ENCODE data around the gene C2CD3.

The C2CD3 gene

DNA sequence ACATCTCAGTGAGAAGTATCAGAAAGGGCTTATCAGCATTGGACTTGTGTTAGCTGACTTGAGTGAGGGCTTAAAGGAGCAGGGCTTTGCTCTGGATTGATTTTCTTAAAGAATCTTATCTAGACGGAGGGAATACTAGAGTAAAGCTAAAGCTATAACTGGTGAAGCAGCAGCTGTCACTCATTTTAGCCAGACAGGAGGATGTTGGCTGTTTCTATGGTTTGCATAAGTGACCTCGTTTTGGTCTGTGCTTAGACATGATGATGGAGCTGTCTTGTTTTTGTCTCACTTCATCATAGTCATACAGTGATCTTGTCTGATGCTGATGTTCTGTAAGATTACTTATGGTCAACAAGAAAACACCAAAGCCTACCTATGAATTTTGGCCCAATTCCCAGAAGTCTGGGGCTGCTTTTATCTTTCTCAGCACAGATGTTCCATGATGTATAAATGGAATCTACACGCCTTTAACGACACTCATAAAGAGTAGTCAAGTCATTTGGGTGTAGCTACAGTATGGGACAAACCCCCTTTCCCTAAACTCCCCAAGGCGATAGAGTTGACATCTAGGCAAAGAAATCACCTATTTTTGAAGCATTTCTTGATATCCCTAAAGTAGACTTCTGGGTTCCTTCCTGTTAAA, 84.4 kb downstream of the C2CD3 start:
- no peak for TF ChIP-seq TAF1 (IDR thresholded peaks at IDR 0.05; ENCODE audit: borderline replicate concordance, insufficient read depth, low read length)
- no peak for TF ChIP-seq POLR2AphosphoS5 (IDR thresholded peaks at IDR 0.05; ENCODE audit: low read depth, low read length)

DNA sequence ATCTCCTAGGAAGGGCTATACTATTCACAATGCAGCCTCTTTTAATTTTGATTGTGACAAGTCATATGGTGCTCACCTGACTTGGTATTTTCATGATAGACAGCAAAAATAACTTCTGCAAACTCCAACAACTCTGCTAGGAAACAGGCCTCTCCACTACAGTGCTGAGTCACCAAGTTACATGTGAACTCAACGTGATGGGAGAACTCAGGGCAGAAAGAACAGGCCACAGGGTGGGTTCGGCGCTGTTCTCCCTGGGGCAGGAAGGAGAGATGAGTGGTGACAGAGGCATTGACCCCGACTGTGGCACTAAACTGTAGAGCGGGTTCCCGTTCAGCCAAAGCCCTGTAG, 85.3 kb downstream of the C2CD3 start:
- no peak for TF ChIP-seq SIN3A (IDR thresholded peaks at IDR 0.05; ENCODE audit: borderline replicate concordance, insufficient read depth, low read length)
- TF ChIP-seq, protein P1, sequence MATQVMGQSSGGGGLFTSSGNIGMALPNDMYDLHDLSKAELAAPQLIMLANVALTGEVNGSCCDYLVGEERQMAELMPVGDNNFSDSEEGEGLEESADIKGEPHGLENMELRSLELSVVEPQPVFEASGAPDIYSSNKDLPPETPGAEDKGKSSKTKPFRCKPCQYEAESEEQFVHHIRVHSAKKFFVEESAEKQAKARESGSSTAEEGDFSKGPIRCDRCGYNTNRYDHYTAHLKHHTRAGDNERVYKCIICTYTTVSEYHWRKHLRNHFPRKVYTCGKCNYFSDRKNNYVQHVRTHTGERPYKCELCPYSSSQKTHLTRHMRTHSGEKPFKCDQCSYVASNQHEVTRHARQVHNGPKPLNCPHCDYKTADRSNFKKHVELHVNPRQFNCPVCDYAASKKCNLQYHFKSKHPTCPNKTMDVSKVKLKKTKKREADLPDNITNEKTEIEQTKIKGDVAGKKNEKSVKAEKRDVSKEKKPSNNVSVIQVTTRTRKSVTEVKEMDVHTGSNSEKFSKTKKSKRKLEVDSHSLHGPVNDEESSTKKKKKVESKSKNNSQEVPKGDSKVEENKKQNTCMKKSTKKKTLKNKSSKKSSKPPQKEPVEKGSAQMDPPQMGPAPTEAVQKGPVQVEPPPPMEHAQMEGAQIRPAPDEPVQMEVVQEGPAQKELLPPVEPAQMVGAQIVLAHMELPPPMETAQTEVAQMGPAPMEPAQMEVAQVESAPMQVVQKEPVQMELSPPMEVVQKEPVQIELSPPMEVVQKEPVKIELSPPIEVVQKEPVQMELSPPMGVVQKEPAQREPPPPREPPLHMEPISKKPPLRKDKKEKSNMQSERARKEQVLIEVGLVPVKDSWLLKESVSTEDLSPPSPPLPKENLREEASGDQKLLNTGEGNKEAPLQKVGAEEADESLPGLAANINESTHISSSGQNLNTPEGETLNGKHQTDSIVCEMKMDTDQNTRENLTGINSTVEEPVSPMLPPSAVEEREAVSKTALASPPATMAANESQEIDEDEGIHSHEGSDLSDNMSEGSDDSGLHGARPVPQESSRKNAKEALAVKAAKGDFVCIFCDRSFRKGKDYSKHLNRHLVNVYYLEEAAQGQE (IDR thresholded peaks at IDR 0.05; ENCODE audit: insufficient read depth in 1 of 2, low read depth in 2 of 2, low read length in 2 of 2) = no peak

DNA sequence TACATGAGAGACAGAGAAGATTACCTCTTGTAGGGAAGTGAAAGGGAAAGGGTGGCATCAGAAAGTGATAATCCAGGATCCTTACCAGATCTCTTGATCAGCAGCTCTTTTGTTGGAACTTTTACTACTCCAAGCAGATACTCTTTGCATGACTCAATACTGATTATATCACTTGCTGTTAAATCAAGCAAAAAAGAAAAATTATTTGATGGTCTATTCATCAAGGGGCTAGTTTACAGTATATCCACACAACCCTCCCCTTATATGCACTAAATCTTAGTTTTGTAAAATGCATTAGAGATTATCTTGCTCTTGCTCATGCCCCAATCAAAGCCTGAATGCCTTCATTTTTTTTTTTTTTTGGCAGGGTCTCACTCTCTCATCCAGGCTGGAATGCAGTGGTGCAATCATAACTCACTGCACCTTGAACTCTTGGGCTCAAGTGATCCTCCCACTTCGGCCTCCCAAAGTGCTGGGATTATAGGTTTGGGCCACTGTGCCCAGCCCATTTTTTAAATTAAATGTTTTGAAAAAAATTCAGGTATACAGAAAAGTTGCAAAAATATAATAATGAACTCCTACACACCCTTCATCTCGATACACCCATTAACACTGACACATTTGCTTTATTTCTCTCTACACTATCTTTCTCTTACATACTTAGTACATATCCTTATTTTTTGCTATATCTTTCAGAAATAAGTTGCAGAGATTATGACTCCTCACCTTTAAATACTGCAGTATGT, 85.8 kb downstream of the C2CD3 start:
- TF ChIP-seq, protein P1 (IDR thresholded peaks at IDR 0.05; ENCODE audit: insufficient read depth in 1 of 2, low read depth in 2 of 2, low read length in 2 of 2) = no peak
- TF ChIP-seq FOXP2 (optimal IDR thresholded peaks at IDR 0.05; ENCODE audit: borderline replicate concordance, extremely low read depth, extremely low read length, insufficient read depth) (no peak), POLR2AphosphoS5 (IDR thresholded peaks at IDR 0.05; ENCODE audit: low read depth, low read length) (no peak), TAF1 (IDR thresholded peaks at IDR 0.05; ENCODE audit: borderline replicate concordance, insufficient read depth, low read length) (no peak), SIN3A (IDR thresholded peaks at IDR 0.05; ENCODE audit: borderline replicate concordance, insufficient read depth, low read length) (no peak)

DNA sequence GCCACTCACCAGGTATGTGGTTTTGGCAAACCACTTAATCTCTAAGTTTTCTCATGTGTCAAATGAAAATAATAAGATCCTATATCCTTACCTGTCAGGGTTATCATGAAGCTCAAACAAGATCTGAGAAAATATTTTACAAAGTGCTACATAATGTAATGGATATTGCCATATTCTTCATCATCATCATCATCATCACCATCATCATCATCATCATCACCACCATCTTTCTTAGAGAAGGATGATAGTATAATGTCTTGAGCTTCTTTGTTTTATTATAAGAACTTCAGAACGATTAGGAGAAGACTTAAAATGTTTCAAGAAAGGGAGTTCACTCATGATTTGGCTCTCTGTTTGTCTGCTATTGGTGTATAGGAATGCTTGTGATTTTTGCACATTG, 89.4 kb downstream of the C2CD3 start:
- TF ChIP-seq, protein P1 (IDR thresholded peaks at IDR 0.05; ENCODE audit: insufficient read depth in 1 of 2, low read depth in 2 of 2, low read length in 2 of 2) = no peak
- no peak for TF ChIP-seq FOXP2 (optimal IDR thresholded peaks at IDR 0.05; ENCODE audit: borderline replicate concordance, extremely low read depth, extremely low read length, insufficient read depth)
- no peak for TF ChIP-seq POLR2AphosphoS5 (IDR thresholded peaks at IDR 0.05; ENCODE audit: low read depth, low read length)

DNA sequence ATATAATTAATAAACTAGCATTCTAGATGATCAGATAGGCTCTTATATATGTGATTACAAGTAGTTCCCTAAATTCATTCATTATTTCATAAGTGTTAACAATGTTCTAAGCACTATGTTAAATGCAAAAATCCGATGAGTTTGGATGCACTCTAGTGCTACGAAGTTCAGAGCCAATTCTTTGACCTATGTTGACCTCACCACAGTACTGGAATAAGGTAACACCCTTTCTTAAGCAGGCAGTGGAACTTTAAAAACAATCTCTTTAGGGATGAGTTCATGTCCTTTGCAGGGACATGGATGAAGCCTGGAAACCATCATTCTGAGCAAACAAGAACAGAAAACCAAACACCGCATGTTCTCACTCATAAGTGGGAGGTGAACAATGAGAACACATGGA, 93.6 kb downstream of the C2CD3 start:
- TF ChIP-seq TAF1 (IDR thresholded peaks at IDR 0.05; ENCODE audit: borderline replicate concordance, insufficient read depth, low read length) (no peak), FOXP2 (optimal IDR thresholded peaks at IDR 0.05; ENCODE audit: borderline replicate concordance, extremely low read depth, extremely low read length, insufficient read depth) (no peak), POLR2AphosphoS5 (IDR thresholded peaks at IDR 0.05; ENCODE audit: low read depth, low read length) (no peak), SIN3A (IDR thresholded peaks at IDR 0.05; ENCODE audit: borderline replicate concordance, insufficient read depth, low read length) (no peak)
- TF ChIP-seq, protein P1 (IDR thresholded peaks at IDR 0.05; ENCODE audit: insufficient read depth in 1 of 2, low read depth in 2 of 2, low read length in 2 of 2) = no peak
